ENCODE data around the gene REXO1. TPM values are rescaled to one million over a fixed set of nuclear protein-coding genes. Genes with fewer than 3 reads are reported as not detected.
A peak's percentile ranks its signal among the peaks of the same experiment; 100 is the strongest.

Gene REXO1
- total and polyA plus RNA-seq, 2 of the 8 experiments (the other 6 are each of a cell fraction or from before 2014, with no cell fraction given) = 42.4 to 44.3 TPM

DNA sequence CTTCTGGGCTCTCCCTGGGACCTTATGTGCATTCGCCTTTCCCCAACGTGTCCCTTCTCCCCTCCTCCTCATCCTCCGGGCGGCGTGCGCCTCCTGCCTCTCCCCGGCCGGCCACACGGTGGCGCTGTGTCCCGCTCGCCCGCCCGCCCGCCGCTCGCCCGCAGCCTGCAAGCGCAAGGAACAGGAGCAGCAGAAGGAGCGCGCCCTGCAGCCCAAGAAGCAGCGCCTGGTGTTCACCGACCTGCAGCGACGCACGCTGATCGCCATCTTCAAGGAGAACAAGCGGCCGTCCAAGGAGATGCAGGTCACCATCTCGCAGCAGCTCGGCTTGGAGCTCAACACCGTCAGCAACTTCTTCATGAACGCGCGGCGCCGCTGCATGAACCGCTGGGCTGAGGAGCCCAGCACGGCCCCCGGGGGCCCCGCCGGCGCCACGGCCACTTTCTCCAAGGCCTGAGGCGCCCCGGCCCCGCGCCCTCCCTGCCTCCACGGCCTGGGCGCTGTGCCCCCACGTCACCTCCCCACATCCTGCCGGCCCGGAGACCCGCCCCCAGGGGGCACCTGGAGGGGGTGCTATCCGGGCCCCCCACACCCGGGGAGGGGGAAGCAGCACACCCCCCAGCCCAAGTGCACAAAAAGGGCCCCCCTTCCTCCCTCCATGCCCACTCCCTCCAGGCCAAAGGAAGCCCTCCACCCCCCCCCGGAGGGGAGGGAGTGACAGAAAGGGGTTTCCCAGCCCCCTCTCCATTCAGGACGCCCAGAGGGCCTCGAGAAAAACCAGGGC, 73.1 kb downstream of the REXO1 start:
- Histone ChIP-seq H3K27ac (ENCODE audit: low read depth, low read length) (no peak overlapping the region), H3K18ac (ENCODE audit: extremely low read depth, low read length) (peak overlapping the region; percentile 83), H3K23me2 (ENCODE audit: low read depth, low read length) (peaks cover 4% of the 10 kb centered on the region; the same call in 1 of the 2 replicates), H3K4ac (replicated peaks; ENCODE audit: insufficient read length, low read depth, low read length) (no peak overlapping the region), H2AFZ (ENCODE audit: low read length) (no peak overlapping the region), H3K4me1 (replicated peaks in 1 of 4; ENCODE audit: control insufficient read depth in 3 of 4, insufficient read depth in 4 of 4, low read length in 3 of 4) (peaks cover 0 to 4% (median 1%) of the 10 kb centered on the region in 4 experiments; a peak in 3 of 7 replicates), H2AK5ac (ENCODE audit: low read depth, low read length) (no peak overlapping the region), H2BK15ac (ENCODE audit: low read length) (0 out of 2 replicates have a peak overlapping the region, but pooled peaks have one; percentile 29), H2BK5ac (ENCODE audit: low read depth, low read length) (peak overlapping the region; percentile 66; the same call in 1 of the 2 replicates), H2BK12ac (ENCODE audit: low read depth, low read length) (peak overlapping the region; percentile 84; the same call in 1 of the 2 replicates), H3K79me1 (ENCODE audit: low read depth, low read length) (no peaks in the 10 kb centered on the region), H3K36me3 (ENCODE audit: control insufficient read depth in 2 of 4, insufficient read depth in 4 of 4, low read length in 3 of 4) (peaks cover 0 to 3% (median 0%) of the 10 kb centered on the region in 4 experiments; a peak in 1 of 8 replicates), H4K5ac (ENCODE audit: insufficient read length, low read depth, low read length) (no peak overlapping the region), H4K8ac (ENCODE audit: extremely low read depth, insufficient read depth, low read length) (peak overlapping the region; percentile 81; the same call in 1 of the 2 replicates), H3K9ac (replicated peaks in 1 of 4; ENCODE audit: extremely low read depth in 1 of 4, low read depth in 3 of 4, low read length in 3 of 4) (no peak overlapping the region), H3K79me2 (ENCODE audit: control insufficient read depth in 1 of 2, insufficient read depth in 2 of 2, low read length in 2 of 2) (no peaks in the 10 kb centered on the region), H4K20me1 (replicated peaks in 1 of 2; ENCODE audit: control insufficient read depth in 1 of 2, insufficient read depth in 2 of 2, low read length in 2 of 2) (peaks cover 0 to 2% of the 10 kb centered on the region in 2 experiments), H3K4me3 (ENCODE audit: extremely low read depth in 1 of 4, insufficient read depth in 2 of 4, low read depth in 3 of 4, low read length in 4 of 4) (peak overlapping the region; percentile 7 to 56 (median 8); a peak in 4 of 8 replicates), H3K23ac (ENCODE audit: insufficient read length) (no peak overlapping the region), H2BK20ac (ENCODE audit: low read length) (no peak overlapping the region), H3K14ac (ENCODE audit: insufficient read length) (no peak overlapping the region), H3K4me2 (ENCODE audit: insufficient read depth in 1 of 2, low read depth in 2 of 2, low read length in 2 of 2) (peak overlapping the region; percentile 1 to 62; a peak in 3 of 4 replicates), H4K91ac (replicated peaks; ENCODE audit: insufficient read length, low read length) (peak overlapping the region; percentile 32), H3K27me3 (replicated peaks in 1 of 4; ENCODE audit: control insufficient read depth in 3 of 4, extremely low read depth in 1 of 4, insufficient read depth in 3 of 4, low read length in 3 of 4) (peaks cover 24 to 72% (median 65%) of the 10 kb centered on the region in 4 experiments), H2BK120ac (replicated peaks; ENCODE audit: low read depth, low read length) (no peak overlapping the region), H3K56ac (replicated peaks; ENCODE audit: insufficient read length, low read depth, low read length) (no peak overlapping the region), H3K9me3 (ENCODE audit: insufficient read depth in 2 of 2, low read depth in 1 of 2, low read length in 1 of 2) (peaks cover 9 to 16% of the 10 kb centered on the region in 2 experiments; a peak in 3 of 4 replicates)
- CTCF ChIA-PET (ENCODE audit: partially characterized antibody) = interaction anchor here (0.6 to 4.9 kb wide), 7 partner anchors 9 to 234 kb away, joined by 3 to 45 read pairs (median 7); no protein-coding TSS in a partner anchor
- POLR2A ChIA-PET (ENCODE audit: partially characterized antibody) = interaction anchor here (1.0 to 1.2 kb wide), 3 partner anchors 9 to 25 kb away, joined by 3 read pairs; no protein-coding TSS in a partner anchor
- DNase-seq (ENCODE audit: low read depth in 1 of 2, low spot score in 2 of 2) = peak; percentile 72 to 92
- FAIRE-seq = no peak
- WGBS, 2 experiments (ENCODE audit: extremely low coverage in 1 of 2, insufficient coverage in 1 of 2, insufficient read length in 1 of 2, insufficient replicate concordance in 2 of 2, low coverage in 1 of 2, low lambda C conversion rate in 2 of 2, missing lambda C conversion rate in 1 of 2) = 13% methylated on average over 19 of the region's 59 CpGs; no CpG with 5 or more reads in 1 of the 2 experiments
- TF ChIP-seq CBX5 (IDR thresholded peaks at IDR 0.05; ENCODE audit: low read depth, low read length) (no peak), KDM5A (IDR thresholded peaks at IDR 0.05; ENCODE audit: low read length) (no peak), SIN3A (conservative IDR thresholded peaks at IDR 0.05 in 1 of 2, IDR thresholded peaks at IDR 0.05 in 1 of 2; ENCODE audit: low read depth in 1 of 2, low read length in 2 of 2) (no peak), SP1 (IDR thresholded peaks at IDR 0.05; ENCODE audit: low read depth, low read length) (no peak), CREB1 (IDR thresholded peaks at IDR 0.05) (peak; percentile 41; the same call in 1 of the 2 replicates), POLR2A (IDR thresholded peaks at IDR 0.05; ENCODE audit: control extremely low read depth in 1 of 2, low read depth in 2 of 2, low read length in 2 of 2) (no peak), JUND (IDR thresholded peaks at IDR 0.05; ENCODE audit: low read length) (no peak), KDM4A (IDR thresholded peaks at IDR 0.05; ENCODE audit: low read depth, low read length, severe bottlenecking) (peak; percentile 84), SRF (IDR thresholded peaks at IDR 0.05; ENCODE audit: low read depth, low read length) (peak; percentile 32; the same call in 1 of the 2 replicates), TCF12 (IDR thresholded peaks at IDR 0.05; ENCODE audit: low read depth, low read length) (0 out of 2 replicates have a peak, but pooled peaks have one; percentile 30), TAF7 (optimal IDR thresholded peaks at IDR 0.05; ENCODE audit: borderline replicate concordance, low read depth, low read length) (peak; percentile 52), BACH1 (IDR thresholded peaks at IDR 0.05; ENCODE audit: low read length) (no peak)

Measured in H1 (cell line).